DND-41 (cell line): ENCODE measurements around the gene SH3TC2.

Experiments used
- EZH2 ChIP-seq: IDR thresholded peaks from 3 replicates; pipeline ENCODE4 v1.6.1; 2012; ENCODE audit warnings: borderline replicate concordance, low read depth, mild to moderate bottlenecking, moderate library complexity, low read length, inconsistent platforms; ENCODE audit not compliant: severe bottlenecking
- TF ChIP-seq, protein P1 (sequence below): IDR thresholded peaks from 2 replicates; pipeline ENCODE4 v1.5.1; 2012; ENCODE audit warnings: borderline replicate concordance, low read length, moderate library complexity, mild to moderate bottlenecking; ENCODE audit not compliant: poor library complexity, severe bottlenecking; ENCODE audit errors: extremely low read depth

- TF ChIP-seq, protein P1, sequence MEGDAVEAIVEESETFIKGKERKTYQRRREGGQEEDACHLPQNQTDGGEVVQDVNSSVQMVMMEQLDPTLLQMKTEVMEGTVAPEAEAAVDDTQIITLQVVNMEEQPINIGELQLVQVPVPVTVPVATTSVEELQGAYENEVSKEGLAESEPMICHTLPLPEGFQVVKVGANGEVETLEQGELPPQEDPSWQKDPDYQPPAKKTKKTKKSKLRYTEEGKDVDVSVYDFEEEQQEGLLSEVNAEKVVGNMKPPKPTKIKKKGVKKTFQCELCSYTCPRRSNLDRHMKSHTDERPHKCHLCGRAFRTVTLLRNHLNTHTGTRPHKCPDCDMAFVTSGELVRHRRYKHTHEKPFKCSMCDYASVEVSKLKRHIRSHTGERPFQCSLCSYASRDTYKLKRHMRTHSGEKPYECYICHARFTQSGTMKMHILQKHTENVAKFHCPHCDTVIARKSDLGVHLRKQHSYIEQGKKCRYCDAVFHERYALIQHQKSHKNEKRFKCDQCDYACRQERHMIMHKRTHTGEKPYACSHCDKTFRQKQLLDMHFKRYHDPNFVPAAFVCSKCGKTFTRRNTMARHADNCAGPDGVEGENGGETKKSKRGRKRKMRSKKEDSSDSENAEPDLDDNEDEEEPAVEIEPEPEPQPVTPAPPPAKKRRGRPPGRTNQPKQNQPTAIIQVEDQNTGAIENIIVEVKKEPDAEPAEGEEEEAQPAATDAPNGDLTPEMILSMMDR = no peak
- no peak for TF ChIP-seq EZH2
These were observed 17.0 kb upstream of the SH3TC2 start for GRCh38 chr5:149079883-149080282.
